GM19023 (cell line): ENCODE data around the gene ITGB5.

ENCODE experiments used
- ATAC-seq: cut with Tn5 transposase; IDR thresholded peaks from one replicate; pipeline ENCODE4 v1.9.1; 2021; ENCODE audit warnings: mild to moderate bottlenecking, moderate library complexity; ENCODE audit not compliant: unreplicated experiment

The ITGB5 gene

DNA sequence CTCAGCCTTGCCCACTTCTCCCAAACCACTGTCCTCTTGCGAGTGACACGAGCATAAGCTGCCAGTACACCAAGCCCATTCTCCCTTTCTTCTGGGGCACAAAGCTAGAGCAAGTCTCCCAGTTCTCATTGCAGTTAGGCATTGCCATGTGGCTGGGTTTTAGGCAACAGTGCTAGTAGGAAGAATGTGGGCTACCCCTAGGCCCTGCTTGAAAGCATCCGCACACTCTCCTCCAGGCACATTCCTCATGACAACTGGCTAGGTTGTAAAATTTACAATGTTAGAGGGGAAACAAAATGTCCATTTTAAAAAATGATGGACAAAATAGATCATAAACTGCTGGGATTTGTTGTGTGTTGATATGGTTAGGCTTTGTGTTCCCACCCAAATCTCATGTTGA lies 19.7 kb downstream of the ITGB5 start:
- no peak for ATAC-seq

DNA sequence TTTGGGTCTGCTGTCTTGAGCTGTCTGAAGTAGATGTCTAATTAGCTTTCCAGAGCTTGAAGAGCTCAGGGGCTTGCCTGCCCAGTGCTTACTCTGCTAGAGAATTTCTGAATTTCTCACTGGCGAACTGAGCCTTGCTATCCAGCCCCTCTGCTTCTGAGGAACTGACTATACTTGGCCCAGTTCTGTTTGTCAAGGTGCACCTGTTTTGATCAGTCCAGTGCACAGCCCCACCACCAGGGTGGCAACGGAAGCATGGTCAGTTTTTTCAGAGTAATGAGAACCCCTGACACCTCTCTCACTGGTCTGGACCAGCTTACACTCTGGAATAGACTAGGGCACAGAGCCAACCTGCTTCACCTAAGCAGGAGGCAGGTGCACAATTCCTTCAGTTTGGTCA lies 25.2 kb downstream of the ITGB5 start:
- ATAC-seq = no peak

DNA sequence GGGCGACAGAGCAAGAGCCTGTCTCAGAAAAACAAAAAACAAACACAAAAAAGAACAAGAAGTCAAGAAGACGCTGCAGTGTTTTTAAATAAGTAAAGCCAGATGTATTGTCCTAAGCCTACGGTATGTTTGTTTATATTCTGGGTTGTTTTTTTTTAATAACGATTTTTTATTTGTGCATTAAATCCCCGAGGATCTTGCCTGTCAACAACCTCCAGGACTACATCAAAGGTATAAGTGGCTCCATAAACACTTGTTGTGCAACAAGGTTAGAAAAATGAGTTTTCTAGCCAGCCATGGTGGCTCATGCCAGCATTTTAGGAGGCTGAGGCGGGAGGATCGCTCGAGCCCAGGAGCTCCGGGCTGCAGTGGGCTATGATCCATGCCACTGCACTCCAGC lies 26.1 kb downstream of the ITGB5 start:
- ATAC-seq = no peak

DNA sequence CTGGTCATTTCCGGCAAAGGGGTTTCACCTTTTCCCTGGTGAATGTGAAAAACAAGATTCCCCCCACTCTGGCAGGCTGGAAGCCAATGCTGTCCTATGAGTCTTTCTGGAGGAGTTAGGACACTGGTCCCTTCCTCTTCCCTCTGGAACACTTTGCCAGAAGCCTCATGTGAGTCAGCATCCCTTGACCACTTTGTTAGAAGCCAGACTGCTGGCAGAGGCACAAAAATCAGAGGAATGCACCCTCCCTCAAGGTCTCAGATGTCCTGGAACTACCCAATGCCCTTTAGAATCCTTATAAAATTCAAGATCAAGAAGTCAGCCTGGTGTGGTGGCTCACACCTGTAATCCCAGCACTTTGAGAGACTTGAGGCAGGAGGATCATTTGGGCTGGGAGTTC lies 26.6 kb downstream of the ITGB5 start:
- ATAC-seq = no peak

DNA sequence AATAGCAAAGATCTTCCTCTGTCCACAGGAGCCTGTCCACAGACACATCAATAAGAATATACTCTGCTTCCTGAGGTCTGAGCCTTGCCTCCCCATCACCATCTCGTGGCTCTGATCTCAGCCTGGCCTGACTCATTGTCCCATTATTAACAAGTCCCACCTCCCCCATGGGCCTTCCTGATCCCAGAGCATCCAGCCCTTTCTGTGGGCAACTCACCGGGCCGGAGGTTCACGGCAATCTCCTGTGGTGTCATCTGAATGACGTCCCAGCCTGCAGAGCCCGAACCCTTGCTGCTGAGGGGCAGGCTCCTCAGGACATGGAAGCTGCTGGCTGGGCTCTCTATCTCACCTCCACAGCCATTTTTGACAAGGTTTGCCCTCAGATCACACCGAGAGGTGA lies 28.1 kb downstream of the ITGB5 start:
- ATAC-seq = no peak

DNA sequence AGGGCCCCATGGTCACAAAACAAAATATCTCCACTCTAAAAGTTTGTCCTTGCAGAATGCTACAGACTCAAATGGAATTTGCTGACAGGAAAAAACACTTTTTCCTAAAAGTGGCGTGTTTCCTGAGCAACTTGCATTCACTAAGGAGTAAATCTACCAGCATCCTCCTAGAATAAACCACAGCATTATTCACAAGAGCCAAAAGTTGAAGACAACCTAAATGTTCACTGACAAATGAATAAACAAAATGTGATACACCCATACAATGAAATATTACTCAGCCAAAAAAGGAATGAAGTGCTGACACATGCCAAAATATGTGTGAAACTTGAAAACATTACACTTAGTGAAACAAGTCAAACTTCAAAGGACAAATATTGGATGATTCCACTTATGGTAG lies 28.9 kb downstream of the ITGB5 start:
- ATAC-seq = no peak

DNA sequence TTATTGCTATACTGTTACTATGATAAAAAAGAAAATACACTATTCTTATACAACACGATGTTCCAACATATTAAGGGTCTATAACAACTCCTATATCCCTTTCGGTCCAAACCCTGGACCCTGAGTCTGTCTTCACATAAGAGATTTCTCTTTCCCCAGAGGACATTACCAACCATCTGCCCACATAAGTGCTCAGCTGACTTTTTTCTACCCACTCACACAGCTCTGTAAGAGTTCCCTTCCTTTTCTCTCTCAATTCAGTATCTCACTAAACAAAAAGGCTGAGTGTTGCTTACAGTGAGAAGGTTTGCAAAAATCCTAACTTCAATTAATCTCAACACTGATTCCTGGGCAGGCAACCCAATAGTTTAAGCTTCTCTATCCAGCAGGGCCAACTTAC lies 30.5 kb downstream of the ITGB5 start:
- ATAC-seq = no peak

DNA sequence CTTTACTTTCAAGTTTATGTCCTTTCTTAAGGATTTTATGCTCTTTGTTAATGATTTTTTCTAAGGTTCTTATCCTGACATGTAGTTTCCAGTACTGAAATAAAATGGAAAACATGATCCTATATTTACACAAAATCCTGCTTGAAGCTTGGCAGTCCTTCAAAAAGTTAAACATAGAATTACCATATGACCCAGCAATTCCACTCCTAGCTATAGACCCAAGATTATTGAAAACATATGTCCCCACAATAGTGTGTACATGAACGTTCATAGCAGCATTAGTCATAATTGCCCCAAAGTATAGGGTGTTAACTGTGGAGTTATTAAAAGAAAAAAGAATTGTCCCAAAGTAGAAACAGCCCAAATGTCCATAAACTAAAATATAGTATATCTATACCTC lies 33.2 kb downstream of the ITGB5 start:
- no peak for ATAC-seq

DNA sequence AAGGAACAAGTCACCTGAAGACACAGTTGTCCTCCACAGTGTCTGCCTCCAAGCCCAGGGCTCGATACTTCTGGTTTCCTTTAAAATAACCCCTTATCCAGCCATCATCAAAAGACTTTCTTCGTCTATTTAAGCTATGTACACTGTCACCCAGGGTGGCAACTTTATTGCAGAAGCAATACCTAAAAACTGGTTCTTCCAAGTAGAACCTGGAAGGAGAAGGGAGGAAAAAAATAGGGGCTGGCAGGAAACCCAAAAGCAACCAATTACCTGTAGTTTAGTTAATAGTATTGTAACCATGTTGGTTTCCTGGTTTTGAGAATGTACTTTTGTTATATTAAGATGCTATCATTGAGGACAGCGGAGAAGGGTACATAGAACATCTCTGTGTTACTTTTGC lies 33.7 kb downstream of the ITGB5 start:
- ATAC-seq = no peak

DNA sequence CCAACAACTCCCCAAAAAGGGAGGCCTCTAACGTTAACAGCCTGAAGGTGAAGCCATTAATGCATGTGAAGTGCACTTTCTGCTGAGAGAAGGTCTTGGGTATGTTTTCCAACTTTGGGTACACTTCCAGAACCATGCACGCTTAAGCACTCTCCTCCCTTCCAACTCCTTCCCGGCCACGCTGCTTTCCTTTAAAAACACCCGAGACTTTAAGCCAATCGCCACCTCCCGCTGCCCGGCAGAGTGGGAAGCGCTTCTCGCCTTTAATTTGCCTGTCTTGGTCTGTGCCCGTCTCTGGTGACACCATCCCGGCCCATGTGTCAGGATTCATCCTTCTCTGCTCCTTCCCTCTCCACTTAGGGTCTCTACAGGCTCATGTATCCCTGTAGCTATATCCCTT lies 35.3 kb downstream of the ITGB5 start:
- ATAC-seq = no peak

DNA sequence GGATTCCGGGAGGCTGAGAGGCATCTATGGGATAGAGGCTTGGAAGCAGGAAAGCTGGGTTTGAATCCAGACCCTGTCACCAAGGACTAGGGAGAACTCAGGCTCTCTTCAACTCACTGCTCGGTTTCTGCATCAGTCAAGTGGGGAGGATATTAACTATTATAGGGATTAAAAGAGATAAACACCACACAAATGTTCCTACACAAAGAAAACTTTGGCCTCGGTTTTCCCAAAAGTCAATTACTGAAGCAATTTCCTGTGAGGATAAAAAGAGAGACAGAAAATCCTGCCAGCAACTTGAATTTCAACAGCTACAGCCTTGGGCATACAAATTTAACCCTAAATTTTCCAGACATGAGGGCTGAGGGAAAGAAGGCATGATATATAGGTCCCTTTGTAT lies 36.0 kb downstream of the ITGB5 start:
- no peak for ATAC-seq

DNA sequence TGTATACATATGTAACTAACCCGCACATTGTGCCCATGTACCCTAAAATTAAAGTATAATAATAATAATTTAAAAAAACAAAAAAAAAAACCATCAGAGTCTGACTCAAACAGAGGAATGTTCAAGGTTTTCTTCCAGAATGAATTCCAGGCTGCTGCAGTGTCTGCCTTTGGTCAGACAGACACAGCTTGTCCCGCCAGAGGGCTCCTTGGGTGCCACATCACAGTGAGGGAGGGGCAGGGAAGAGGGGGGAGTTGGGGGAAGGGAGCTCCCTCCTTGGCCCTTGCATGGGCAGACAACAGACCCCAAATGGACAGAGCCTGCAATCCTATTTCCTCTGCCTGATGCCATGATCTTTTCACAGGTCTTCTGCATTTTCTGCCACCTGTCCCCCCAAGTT lies 36.5 kb downstream of the ITGB5 start:
- no peak for ATAC-seq

DNA sequence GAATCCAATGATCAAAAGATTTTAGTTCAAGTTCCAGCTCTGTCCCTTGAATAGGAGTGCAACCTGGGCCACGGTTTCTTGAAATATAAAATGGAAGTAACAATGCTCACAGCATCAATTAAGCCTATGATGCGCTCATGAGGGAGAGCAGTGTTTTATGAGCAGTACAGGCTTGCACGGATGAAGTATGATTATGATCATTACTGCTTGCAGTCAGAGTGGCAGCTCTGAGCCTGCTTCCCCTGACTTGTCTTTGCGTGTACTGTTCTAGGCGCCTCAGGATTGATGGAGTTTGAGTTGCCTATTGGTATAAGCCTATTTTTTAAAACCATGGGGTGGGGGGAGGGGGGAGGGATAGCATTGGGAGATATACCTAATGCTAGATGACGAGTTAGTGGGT lies 37.0 kb downstream of the ITGB5 start:
- no peak for ATAC-seq

DNA sequence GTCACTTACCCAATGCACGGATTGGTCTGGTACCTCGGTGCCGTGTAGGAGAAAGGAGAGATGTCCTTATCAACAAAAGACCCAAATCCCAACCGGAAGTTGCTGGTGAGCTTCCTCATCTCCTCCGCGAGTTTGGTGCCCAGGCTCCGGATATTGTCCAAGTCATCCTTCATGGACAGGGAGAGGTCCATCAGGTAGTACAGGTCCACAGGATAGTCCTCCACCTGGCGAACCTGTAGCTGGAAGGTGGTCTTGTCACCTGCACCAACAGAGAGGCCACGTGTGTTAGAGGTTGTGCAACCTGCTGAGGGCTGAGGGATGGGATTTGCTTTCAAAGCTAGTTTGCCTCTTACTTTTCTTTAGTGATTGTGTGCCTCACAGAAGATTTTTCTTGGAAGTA lies 38.9 kb downstream of the ITGB5 start:
- ATAC-seq = no peak

DNA sequence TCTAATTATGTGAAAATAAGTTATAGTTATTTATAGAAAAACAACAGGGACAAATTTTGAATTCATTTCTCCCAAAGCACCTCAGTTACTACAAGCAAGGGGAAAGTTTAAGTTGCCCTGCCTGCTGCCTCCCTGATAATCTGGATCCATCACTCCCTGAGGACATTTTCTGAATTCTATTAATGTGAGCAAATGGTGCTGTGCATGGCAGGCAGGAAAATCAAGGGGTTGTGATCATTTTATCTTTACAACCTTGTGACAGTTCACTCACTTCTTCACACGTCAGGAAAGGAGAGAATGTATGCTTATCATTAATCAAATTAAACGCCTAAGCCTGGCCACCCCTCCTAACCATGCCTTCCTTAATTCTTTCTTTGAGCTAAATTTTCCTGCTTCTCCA lies 39.3 kb downstream of the ITGB5 start:
- no peak for ATAC-seq

DNA sequence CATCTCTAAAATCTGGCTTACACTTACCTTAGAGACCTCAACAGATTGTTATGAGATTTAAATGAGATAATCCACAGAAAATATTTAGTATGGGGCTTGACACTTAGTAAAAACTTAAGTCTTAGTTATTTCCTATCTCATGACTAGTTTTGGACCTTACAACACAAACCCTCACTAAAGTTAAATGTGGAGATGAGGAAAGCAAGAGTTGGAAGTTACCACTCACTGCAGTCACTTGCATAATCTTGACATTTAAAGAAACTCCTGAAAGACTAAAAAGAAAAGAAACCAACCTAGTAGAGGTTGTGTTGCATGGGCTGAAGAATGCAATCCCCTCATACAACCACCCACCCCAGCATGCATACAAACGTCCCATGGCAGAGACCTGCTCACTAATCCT lies 40.1 kb downstream of the ITGB5 start:
- no peak for ATAC-seq

DNA sequence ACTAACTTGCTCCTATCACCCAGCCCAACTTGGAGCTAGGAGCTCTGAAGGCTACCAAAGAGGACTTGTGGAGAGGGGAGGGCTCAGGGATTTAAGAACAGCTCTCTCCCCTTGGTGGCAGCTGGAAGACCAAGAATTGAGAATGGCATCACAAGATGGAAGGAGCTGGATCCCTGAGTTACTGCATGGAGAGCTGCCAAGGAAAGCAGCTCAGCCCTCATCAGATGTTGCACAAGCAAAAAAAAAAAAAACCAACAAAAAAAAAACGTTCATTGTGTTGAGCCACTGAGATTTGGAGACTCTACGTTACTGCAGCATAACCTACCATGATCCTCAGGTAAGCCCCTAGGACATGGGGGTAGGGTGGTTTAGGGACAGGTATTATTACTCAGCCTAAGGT lies 41.0 kb downstream of the ITGB5 start:
- ATAC-seq = no peak

DNA sequence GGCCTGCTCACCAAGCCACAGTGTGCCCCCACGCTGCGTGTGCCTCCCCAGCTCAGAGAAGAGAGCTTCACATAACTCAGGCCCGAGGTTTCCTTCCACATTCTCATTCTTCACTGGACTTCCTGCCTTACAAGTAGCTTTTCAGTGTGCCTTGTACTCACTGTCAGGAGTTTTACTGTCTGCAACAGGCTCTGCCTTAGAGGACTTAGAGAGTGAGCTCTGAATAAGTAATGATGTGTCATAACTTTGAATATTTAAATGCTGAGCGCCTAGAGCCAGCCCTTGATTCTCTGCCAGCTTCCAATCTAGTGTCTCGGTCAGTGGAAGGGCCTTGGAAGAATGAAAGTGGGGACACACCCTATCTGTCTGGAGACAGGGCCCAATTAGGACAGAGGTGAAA lies 41.8 kb downstream of the ITGB5 start:
- ATAC-seq = no peak

DNA sequence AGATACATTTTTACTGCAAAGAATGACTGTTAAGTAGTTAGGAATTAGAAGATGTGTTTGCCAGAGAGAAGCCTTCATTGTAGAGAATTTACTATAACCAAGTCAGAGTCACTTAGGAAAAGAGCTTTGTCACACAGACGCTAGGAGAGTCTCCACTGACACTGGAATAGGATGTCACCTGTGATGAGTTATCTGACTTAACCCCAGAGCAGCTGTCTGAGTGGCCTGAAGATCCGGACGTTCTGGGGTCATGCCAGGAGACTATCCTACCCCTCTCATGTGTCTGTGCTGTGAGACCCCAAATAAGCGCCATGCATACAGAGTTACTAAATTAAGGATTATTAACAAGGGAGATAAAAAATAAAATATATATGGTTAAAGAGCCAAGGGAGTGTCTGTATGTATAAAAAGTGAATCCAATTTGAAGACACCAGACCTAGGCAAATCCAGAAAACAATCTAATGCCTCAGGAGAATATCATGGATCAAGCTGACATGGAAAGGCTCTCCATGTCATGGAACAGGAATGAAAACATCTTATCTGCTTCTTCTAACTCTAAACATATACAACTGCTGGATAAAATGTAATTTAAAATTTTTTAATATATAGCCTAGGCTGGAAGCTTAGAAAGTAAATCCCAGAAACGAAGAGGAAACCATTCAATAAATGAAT lies 43.5 kb downstream of the ITGB5 start:
- ATAC-seq = no peak

DNA sequence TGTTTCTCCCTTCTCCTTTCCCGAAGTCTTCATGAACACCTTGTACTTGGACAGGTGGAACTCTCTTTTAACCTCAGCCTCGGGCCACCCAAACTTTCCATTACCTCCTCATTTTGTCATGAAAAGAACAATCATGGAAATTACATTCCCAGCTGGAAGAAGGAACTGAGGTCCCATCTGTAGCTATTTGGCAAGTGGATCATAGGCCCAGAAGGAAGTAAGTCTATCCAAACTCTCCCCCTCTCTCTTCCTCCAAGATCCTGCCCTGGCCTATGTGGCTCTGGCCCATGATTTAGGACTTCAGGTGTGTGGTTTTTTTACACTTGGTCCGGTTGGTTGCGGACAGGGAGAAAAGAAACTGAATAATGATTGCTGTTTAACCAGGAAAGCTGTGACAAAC lies 44.1 kb downstream of the ITGB5 start:
- no peak for ATAC-seq

DNA sequence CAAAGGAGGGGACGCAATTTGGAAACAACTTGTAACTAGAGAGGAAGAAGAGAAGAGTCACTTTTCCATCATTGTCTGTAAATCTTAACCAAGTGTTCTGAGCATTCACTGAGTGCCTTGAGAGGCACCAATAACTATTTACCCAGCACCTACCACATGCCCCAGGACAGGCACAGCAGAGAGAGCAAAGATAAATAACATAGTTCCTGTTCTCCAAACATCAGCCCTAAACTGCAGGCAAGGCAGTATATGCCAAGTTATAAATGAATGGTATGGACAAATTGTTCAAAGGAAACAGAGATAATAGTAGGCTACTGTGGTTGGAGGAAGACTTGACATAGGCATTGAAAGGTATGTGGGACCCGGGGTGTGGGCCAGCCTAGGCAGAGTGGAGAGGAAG lies 45.6 kb downstream of the ITGB5 start:
- ATAC-seq = no peak

DNA sequence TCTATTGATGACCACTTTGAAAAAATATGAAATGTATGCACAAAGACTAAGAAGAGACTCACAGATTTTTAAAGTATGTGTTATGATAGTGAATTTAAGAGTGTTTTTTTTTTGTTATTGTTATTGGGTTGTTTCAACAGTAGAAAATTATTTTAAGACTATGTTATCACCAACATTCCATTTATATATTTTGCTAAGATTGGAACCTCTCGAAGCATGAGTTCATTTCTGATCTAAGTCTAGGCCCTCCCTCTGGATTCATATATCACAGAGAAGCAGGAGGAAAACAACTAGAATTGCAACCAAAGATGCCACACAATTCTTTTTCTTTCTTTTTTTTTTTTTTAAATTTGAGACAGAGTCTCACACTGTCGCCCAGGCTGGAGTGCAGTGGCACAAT lies 46.8 kb downstream of the ITGB5 start:
- no peak for ATAC-seq

DNA sequence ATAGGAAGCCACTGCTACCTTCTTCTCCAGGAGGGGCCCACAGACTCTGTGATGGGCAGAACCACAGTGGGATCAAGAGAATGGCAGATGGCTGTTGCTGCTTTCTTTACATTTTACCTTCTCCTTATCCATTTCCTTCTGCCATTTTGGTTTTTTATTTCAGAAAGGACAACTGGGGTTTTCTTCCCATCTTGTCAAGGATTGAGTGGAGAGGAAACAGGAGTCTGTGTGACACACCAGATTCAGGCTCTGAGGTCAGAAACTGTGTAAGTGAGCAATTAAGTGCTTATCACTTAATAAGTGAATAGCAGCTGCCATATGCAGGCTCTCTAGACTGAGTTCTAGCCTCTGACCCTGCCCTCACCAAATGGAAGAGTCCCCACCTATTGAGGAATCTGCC lies 47.3 kb downstream of the ITGB5 start:
- no peak for ATAC-seq

DNA sequence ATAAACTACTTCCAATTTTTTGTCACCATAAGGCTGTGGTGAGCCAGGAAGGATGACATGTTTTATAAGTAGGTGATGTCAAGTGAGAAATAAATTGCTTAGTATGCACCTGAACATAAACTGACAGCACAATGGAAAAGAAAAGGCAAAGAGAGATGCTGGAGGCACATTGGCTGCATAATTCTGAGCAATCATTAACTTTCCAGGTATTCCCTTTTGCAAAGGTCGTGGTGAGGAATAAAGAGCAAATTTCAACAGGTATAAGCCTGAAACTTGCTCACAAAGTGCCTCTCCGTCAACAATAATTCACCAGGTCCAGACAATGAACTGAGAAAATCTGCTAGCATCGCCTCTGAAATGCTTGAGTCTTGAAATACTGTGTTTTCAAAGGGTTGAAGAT lies 48.2 kb downstream of the ITGB5 start:
- no peak for ATAC-seq
